Psoas muscle (tissue), 8 donors: Measurements from ENCODE around the gene CTIF. TPM values are rescaled to one million over a fixed set of nuclear protein-coding genes. Genes with fewer than 3 reads are reported as not detected.

Source experiments
- ATAC-seq, 4 donors: fragments of 200-7000 bp; cut with Tn5 transposase; one replicate each; pipeline ENCODE4 v1.9.1; 2020; ENCODE audit warnings: moderate library complexity in 3 of 4, mild to moderate bottlenecking in 2 of 4
- DNase-seq, 2 donors: peaks; one replicate each; pipeline ENCODE4 v3.0.0-alpha.2; 2020
- H3K27ac ChIP-seq: fragments of 200-600 bp; one replicate; pipeline ENCODE4 v1.8.0; 2022
- H3K27me3 ChIP-seq, 3 donors: fragments of 200-600 bp in 1 of 3; one replicate each; pipeline versions ENCODE4 v1.6.1 to v1.8.0; 2013 to 2022; ENCODE audit warnings: low read length in 2 of 3, mild to moderate bottlenecking in 2 of 3, moderate library complexity in 1 of 3; ENCODE audit not compliant: insufficient read depth in 3 of 3
- H3K36me3 ChIP-seq, 2 donors: fragments of 200-600 bp in 1 of 2; one replicate each; pipeline versions ENCODE4 v1.6.1 to v1.8.0; 2013 to 2022; ENCODE audit warnings: low read depth in 1 of 2, mild to moderate bottlenecking in 1 of 2, moderate library complexity in 1 of 2; ENCODE audit not compliant: insufficient read depth in 1 of 2
- H3K4me1 ChIP-seq: fragments of 200-600 bp; one replicate; pipeline ENCODE4 v1.8.0; 2022
- H3K4me3 ChIP-seq: fragments of 200-600 bp; one replicate; pipeline ENCODE4 v1.8.0; 2022; ENCODE audit warnings: mild to moderate bottlenecking
- H3K9me3 ChIP-seq: fragments of 200-600 bp; one replicate; pipeline ENCODE4 v1.8.0; 2022
- CTCF ChIP-seq: fragments of 200-600 bp; IDR thresholded peaks from one replicate; pipeline ENCODE4 v1.8.0; 2022; ENCODE audit warnings: antibody characterized with exemption
- WGBS, 3 donors: extraction: QIAGEN DNeasy Blood & Tissue Kit; methylation state at CpG; one replicate each; pipeline versions ENCODE4 v1.1.6 to v1.1.7; 2013; 5-methylcytosine and 5-hydroxymethylcytosine counted together
- intact Hi-C, 2 donors: fragments of 100-400 bp; cut with DNase I; formaldehyde crosslinking; loops; one replicate each; pipeline versions ENCODE4 v1.11.0 to v1.14.2; 2022
- polyA plus RNA-seq, 3 donors: library from polyadenylated mRNA; stranded (reverse); fragments of 200-250 nt; gene quantifications; one replicate each; pipeline ENCODE4 v1.2.3, GENCODE V29; 2013
- total RNA-seq, 4 donors: library from RNA; stranded (reverse); fragmentation: NEBNext Ultra II Directional in 2 of 4; extraction: Animal tissue kit (Norgen Biotek cat#: 25700) in 2 of 4; gene quantifications; one replicate each; pipeline versions ENCODE4 v1.2.1 to v1.2.4, GENCODE V29; 2021 to 2023
- donor health status: healthy with polysubstance abuse.
- donor health status: DM: no; HTN: no; CAD: no; lungs with moderate emphysema.
- donor health status: Bipolar disorder and iron deficiency.
- donor health status: healthy.
- donor health status: DM: yes; HTN: yes; CAD: no.
- donor health status: DM: no; HTN: no; CAD: no.
- donor health status: DM: no; HTN: no; CAD: no.
- donor health status: DM: yes; HTN: yes; CAD: no.

The CTIF gene
- total and polyA plus RNA-seq, 7 donors, result 11.3 to 40.5 (median 26.9) TPM

DNA sequence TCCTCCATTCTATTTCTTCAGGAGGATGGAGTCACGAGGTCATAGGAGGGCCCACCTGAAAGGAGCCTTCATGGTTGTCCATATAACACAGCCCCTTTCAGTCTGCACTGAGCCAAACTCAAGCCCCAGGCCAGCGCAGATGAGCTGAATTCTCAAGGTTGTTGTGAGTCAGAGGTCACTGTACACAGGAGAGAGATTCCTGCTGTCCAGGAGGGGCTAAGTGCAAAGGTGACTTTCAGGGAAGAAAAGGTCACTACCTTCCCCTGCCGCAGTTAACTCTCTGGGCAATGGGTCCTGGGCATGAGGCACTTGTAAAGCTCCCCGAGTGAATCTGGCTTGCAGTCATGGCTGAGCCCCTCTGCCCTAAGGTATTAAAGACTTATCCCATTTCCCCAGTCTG, 150.7 kb downstream of the CTIF start:
- 88 to 92% (median 92%) methylated on average over 4 of the region's 4 CpGs for WGBS, 3 donors
- intact Hi-C loops, result no loop called here
- Histone ChIP-seq H3K4me1 (peaks cover 26% of the 10 kb centered on the region), H3K36me3 (no peaks in the 10 kb centered on the region), H3K9me3 (no peaks in the 10 kb centered on the region), H3K4me3 (no peak overlapping the region), H3K27ac (no peak overlapping the region), H3K27me3 (no peaks in the 10 kb centered on the region)
- DNase-seq (no peak), ATAC-seq (no peak)
- no peak for TF ChIP-seq CTCF

GRCh38 chr18:48690494-48690893, 151.7 kb downstream of the CTIF start:
- DNase-seq (peak in 1 of 2 donors; percentile 26), ATAC-seq (no peak)
- WGBS, 3 donors, result 93 to 100% (median 96%) methylated on average over 5 of the region's 5 CpGs
- Histone ChIP-seq H3K27ac (no peak overlapping the region), H3K36me3 (no peaks in the 10 kb centered on the region), H3K4me1 (peaks cover 36% of the 10 kb centered on the region), H3K4me3 (no peak overlapping the region), H3K9me3 (no peaks in the 10 kb centered on the region), H3K27me3 (no peaks in the 10 kb centered on the region)
- no peak for TF ChIP-seq CTCF
- intact Hi-C loops, result loop anchor here (5.0 kb wide), 3 partner anchors 72 to 352 kb away; no protein-coding TSS in a partner anchor

- DNase-seq (no peak), ATAC-seq (peak in 2 of 4 donors; percentile 20 to 35)
- Histone ChIP-seq H3K36me3 (no peaks in the 10 kb centered on the region), H3K27ac (peak overlapping the region; percentile 77), H3K4me3 (no peak overlapping the region), H3K27me3 (no peaks in the 10 kb centered on the region), H3K4me1 (peaks cover 36% of the 10 kb centered on the region), H3K9me3 (no peaks in the 10 kb centered on the region)
- 34 to 84% (median 43%) methylated on average over 7 of the region's 7 CpGs for WGBS, 3 donors
- TF ChIP-seq CTCF, result no peak
- intact Hi-C loops, result loop anchor here (5.0 kb wide), 3 partner anchors 69 to 349 kb away; no protein-coding TSS in a partner anchor
These were observed 154.2 kb downstream of the CTIF start for GRCh38 chr18:48693006-48693405.

GRCh38 chr18:48693625-48694262, 154.9 kb downstream of the CTIF start:
- peaks cover 34% of the 10 kb centered on the region for H3K4me1 ChIP-seq
- intact Hi-C loops, result loop anchor here (5.0 kb wide), 3 partner anchors 69 to 349 kb away; no protein-coding TSS in a partner anchor
- H3K27ac ChIP-seq, result peak overlapping the region; percentile 77

More at GRCh38 chr18:48693625-48694262, 154.9 kb downstream of the CTIF start:
- TF ChIP-seq CTCF, result no peak
- no peaks in the 10 kb centered on the region for H3K9me3 ChIP-seq
- DNase-seq (peak in 1 of 2 donors; percentile 22), ATAC-seq (peak in 3 of 4 donors; percentile 32 to 46 (median 45))
- no peak overlapping the region for H3K4me3 ChIP-seq
- no peaks in the 10 kb centered on the region for H3K27me3 ChIP-seq
- H3K36me3 ChIP-seq, result no peaks in the 10 kb centered on the region
- WGBS, 3 donors, result 80 to 94% (median 83%) methylated on average over 8 of the region's 8 CpGs
